NCI-H2107 treated with DMSO at 0.1 percent for 48 hours (cell line): ENCODE data around the gene NAPA.

Source experiments
- DNase-seq: peaks from one replicate; lab custom pipeline; 2025; ENCODE audit not compliant: unreplicated experiment; lab: John Stamatoyannopoulos, UW

NAPA gene

GRCh38 chr19:47503130-47503825, 11.6 kb downstream of the NAPA start:
- DNase-seq, result no peak

DNA sequence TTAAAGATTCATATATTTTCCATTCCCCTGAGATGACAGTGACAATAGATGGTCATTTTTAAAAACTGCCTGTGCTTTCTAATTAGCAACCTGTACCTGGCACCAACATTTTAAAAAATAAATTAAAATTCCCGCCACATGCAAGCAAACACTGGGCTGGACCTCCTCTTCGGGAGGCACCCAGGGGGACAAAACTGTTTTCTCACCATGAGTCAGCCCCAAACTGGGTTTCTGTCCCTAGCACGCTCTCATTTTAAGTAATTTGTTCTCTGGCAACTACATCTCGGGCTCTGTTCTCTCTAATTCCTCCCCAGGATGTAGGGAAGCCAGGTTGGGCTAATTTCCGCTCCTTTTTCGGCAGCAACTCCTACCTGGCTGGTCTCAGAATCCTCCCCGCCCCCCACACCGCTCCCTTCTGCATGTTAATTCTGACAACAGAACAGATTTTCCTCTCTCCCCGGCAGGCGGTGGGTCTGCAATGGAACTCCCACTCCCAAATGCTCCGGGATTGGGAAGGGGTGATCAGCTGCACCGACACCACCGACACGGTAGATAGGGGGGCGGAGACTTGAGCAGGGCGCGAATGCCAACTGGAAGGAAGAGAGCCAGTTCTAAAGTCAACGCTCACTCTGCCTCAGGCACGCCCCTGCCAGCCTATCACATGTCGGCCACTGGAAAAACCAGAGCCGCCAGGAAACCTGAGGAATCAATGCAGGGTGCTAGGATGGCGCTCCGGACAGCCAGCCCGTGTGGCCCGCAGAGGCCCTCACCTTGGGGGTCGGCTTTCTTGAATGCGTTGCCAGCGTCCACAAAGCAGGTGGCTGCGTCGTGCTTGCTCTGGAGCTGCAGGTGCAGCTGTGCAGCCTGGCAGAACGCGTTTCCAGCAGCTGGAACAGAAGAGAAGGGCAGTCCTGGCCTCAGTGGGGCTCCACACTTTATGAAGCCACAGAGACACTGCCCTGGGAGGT, 14.7 kb downstream of the NAPA start:
- DNase-seq, result no peak

- no peak for DNase-seq
Measured at GRCh38 chr19:47499371-47499770, 15.5 kb downstream of the NAPA start.

DNA sequence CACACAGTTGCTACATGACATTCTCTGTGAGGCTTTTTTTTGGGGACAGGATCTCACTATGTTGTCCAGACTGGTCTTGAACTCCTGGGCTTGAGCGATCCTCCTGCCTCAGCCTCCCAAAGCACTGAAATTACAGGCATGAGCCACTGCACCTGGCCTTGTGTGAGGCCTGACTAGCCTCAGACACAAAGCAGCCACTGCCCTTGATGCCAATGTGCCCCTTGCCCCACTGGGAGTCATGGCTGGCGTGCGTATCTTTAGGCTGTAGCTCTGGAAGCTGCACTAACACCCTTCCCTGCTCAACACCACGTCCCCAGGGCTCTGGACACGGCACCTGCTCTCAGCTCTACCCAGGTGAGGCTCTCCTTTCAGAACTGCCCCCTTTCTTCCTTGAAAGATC, 16.3 kb downstream of the NAPA start:
- no peak for DNase-seq

DNA sequence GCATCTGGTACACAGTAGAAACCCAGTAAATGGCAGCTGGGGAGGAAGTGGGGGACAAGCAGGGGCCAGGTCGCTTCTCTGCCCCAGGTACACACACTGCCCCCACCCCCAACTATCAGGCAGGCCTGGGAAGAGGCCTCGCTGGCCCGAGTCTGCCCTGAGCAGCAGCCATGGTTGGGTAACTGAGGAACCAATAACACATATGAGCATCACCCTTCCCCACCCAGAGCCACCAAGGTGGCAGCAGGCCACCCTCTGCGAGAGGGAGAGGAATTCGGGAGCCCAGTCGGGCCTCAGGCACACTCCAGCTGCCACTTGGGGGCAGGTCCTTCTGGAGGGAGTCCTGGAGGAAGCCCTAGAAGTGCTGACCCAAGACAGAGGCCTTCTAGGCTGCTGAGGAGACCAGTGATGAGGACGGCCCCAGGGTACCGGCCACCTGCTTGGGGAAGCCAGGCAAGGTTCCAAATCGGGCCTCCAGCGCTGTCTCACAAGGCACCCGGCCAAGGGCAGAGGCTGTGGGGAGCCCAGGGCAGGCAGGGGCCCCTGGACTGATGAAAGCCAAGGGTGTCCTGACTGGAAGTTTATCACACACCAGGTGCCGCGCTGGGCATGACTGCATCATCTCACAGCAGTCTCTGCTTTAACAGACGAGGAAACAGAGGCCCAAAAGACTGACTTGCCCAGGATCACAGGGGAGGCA, 16.9 kb downstream of the NAPA start:
- DNase-seq, result no peak

- DNase-seq, result no peak
Measured at GRCh38 chr19:47497050-47497766, 17.7 kb downstream of the NAPA start.

DNA sequence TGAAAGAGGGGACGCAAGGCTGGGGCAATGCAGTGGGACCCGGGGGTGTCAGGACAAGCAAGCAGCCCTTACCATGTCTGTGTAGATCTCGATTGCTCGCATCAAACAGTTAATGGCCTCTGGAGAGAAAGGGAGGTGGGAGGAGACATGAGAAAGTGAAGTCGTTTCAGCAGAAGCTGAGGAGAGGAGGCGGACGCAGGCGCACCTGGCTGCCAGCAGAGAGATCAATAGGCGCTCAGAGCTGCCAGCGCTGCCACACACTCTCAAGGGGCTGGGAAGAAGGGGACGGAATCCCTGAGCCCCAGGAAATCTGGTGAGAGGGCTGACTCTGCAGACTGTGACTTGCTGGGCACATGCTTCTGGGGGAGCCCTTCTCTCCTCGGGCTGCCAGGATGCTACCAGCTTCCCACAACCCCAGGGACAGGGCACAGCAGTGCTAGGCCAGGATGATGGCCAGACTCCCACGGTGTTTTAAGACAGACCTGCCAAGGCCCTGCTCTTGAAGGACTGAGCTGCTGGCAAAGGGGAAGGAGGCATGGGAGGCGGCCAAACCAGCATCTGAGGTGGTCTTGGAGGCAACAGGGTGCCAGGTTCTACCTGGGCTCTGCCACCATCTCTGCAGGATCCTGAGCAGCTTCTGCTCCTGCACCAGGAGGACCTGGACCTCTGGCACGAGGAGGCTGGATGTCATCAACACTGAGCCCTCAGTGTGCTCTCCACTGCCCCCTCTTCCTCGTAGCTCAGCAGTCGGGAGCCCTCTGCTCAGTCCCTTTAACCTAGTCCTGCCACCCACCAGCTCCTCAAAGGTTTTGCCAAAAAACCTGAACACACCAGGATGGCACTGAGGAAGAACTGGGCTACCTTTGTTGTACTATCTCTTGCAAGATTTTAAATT, 19.1 kb downstream of the NAPA start:
- DNase-seq, result peak; percentile 46

GRCh38 chr19:47494729-47495128, 20.1 kb downstream of the NAPA start:
- DNase-seq, result no peak

DNA sequence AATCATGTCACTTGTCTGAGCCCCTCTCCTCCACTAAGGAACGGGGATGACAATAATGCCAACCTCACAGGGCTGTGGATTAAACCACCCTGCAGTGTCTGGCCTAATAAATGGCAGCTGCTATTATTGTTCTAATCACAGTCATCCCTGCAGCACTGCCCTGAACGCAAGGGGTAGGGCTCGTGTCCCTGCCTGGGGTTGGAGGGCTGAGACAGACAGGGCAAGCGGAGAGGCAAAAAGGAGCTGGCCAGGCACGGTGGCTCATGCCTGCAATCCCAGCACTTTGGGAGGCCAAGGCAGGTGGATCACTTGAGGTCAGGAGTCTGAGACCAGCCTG, 20.7 kb downstream of the NAPA start:
- DNase-seq, result no peak

DNA sequence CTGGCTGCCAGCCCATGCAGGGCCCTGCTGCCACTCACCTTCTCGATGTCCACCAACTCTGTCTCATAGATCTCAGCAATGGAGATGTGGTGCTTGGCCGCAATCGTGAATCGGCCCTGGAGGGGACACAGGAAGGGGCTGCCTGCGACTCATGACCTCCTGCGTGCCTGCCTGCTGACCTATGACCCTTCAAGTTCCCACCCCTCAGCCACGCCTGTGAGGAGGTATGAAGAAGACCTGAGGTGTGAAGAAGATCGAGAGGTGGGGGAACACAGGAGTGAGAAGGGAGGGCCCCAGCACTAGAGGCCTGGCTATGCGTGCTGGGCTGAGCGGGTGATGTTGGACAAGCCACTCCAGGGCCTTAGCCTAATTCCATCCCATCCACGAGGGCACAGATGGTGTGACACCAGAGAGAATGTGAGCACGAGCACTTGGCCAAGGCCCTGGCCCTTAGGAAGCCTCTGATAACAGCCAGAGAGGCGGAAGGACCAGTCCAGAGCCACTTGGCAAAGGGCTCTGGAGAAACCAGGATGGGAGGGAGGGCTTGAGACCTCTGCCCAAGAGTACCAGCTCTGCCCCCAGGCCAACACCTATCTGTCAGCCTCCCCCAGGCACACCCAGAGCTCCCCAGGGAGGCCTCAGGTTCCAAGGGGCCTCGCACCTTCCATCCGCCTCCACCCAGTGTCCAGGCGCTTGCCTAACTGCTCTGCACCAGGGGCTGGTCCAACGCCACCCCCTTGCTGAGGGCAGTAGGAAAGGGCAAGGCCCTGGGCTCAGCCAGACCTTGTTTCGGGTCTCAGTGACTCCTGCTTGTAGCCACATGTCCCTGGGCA, 21.3 kb downstream of the NAPA start:
- DNase-seq, result no peak

DNA sequence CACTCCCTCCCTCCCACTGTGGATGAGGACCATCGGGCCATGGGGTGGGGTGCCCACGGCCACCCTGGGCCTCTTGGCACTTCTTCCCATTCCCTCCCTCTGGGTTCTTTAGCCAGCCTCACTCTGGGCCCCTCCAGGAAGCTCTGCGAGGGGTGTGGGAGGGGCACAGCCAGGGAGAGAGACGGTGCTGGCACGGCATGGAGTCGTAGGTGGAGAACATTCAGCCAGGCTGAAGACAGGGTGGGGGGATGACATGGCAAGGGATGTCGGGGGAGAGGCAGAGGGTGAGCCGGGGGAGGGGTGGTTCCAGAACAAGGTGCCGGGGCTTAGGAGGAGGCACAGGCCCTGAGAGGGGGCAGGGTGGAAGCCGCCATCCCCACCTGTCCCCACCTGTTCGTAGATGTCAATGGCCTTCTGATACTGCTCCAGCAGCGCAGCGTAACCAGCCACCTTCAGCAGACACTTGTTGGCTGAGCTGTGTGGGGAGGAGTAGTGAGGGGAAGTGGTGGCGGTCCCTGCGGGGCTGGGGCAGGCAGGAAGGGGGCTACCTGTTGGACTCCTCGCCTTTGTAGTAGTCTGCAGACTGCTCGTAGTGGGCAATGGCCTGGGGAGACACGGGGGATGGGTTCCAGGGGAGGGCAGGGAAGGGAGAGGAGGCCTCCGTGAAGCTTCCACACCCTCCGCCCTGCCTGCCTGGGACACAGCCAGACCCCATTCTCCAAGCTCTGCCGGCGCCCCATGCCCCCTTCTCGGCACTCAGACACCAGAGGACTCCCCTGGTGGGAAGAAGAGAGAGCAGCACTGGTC, 22.1 kb downstream of the NAPA start:
- no peak for DNase-seq

DNA sequence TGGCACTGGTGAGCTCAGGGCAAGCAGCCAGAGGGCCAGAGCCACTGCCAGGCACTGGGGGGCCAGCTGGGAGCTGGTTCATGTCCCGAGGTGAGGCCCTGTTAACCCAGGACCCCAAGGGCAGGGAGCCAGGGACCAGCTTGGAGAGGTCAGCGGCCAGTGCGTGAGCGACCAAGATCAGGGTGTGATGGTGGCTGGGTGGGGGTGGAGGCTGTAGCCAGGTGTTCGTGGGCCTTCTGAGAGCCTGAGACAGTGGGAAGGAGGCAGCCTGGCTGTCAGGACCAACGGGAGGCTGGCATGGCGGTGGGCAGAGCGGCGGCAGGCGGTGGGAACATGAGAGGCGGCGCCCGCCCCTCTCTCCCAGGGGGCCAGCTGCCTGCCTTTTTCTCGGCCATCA, 22.7 kb downstream of the NAPA start:
- no peak for DNase-seq

- DNase-seq, result no peak
Measured at GRCh38 chr19:47491358-47492136, 23.3 kb downstream of the NAPA start.

DNA sequence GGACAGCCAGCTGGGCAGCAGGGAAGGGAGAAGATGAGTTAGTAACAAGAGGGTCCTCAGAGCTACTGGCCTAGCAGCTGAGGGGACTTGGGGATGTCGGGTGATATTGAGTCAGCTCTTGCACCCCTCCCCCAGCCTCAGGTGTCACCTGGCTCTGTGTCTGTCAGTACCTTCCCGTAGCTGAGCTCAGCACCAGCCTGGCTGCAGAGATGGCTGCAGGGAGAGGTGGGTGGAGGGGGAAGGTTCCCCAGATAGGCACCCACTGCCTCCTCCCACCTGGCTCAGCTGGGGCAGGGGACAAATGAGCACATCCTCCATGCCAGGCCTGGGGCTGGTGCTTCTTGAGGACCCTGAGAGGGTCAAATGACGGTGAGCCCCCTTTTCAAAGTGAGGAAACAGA, 24.0 kb downstream of the NAPA start:
- DNase-seq, result no peak

DNA sequence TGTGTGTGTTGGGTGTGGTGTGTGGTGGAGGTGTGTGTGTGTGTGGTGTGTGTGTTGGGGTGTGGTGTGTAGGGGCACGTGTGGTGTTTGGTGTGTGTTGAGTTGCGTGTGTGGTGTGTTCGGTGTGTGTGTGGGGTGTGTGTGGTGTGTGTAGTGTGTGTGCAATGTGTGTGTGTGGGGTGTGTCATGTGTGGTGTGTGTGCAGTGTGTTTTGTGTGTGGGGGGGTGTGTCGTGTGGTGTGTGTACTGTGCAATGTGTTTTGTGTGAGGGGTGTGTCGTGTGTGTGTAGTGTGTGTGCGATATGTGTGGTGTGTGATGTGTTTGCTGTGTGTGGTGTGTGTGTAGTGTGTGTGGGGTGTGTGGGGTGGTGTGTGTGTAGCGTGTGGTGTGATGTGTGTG, 24.8 kb downstream of the NAPA start:
- no peak for DNase-seq

- no peak for DNase-seq
Measured at GRCh38 chr19:47489072-47489914, 25.6 kb downstream of the NAPA start.
